NCI-H187 treated with DMSO at 0.1 percent for 48 hours (cell line): ENCODE measurements around the gene EVI2A.
"Not testable (repeated sequence)": the region's sequence is repeated elsewhere in the genome, so short reads cannot be mapped to it uniquely, and the experiment has no call there.

ENCODE experiments used
- DNase-seq: peaks from one replicate; lab custom pipeline; 2025; lab: John Stamatoyannopoulos, UW

Gene EVI2A

GRCh38 chr17:31312223-31312622 is 9.2 kb downstream of the EVI2A start:
- DNase-seq: not testable (repeated sequence)

GRCh38 chr17:31311526-31311925 is 9.9 kb downstream of the EVI2A start:
- DNase-seq: no peak

GRCh38 chr17:31310886-31311285 is 10.5 kb downstream of the EVI2A start:
- no peak for DNase-seq

- no peak for DNase-seq
Measured at GRCh38 chr17:31310260-31310659, 11.2 kb downstream of the EVI2A start.

GRCh38 chr17:31309556-31309955 is 11.9 kb downstream of the EVI2A start:
- no peak for DNase-seq

- no peak for DNase-seq
Measured at GRCh38 chr17:31308372-31309334, 12.8 kb downstream of the EVI2A start.

GRCh38 chr17:31307640-31308039 is 13.8 kb downstream of the EVI2A start:
- DNase-seq: no peak

GRCh38 chr17:31299624-31300023 is 21.8 kb downstream of the EVI2A start:
- no peak for DNase-seq

- no peak for DNase-seq
Measured at GRCh38 chr17:31297090-31297489, 24.3 kb downstream of the EVI2A start, which contains the start of gene OMG. Gene OMG, minus strand, starts transcription at chr17:31297239. Its CDS starts 908 bp downstream, at chr17:31296331.

GRCh38 chr17:31296142-31296541 is 25.3 kb downstream of the EVI2A start:
- DNase-seq: no peak

- no peak for DNase-seq
Measured at GRCh38 chr17:31295489-31295871, 25.9 kb downstream of the EVI2A start.

- no peak for DNase-seq
Measured at GRCh38 chr17:31294820-31295488, 26.5 kb downstream of the EVI2A start.

GRCh38 chr17:31294231-31294630 is 27.2 kb downstream of the EVI2A start:
- no peak for DNase-seq

- no peak for DNase-seq
Measured at GRCh38 chr17:31293581-31293980, 27.8 kb downstream of the EVI2A start.

GRCh38 chr17:31291820-31292219 is 29.6 kb downstream of the EVI2A start:
- DNase-seq: no peak

GRCh38 chr17:31289790-31290189 is 31.6 kb downstream of the EVI2A start:
- DNase-seq: no peak

- not testable (repeated sequence) for DNase-seq
Measured at GRCh38 chr17:31287932-31288331, 33.5 kb downstream of the EVI2A start.

GRCh38 chr17:31286587-31286986 is 34.8 kb downstream of the EVI2A start:
- no peak for DNase-seq

- no peak for DNase-seq
Measured at GRCh38 chr17:31283841-31284240, 37.6 kb downstream of the EVI2A start.

GRCh38 chr17:31281061-31281460 is 40.4 kb downstream of the EVI2A start:
- no peak for DNase-seq

GRCh38 chr17:31279401-31279800 is 42.0 kb downstream of the EVI2A start:
- DNase-seq: no peak

GRCh38 chr17:31275116-31275515 is 46.3 kb downstream of the EVI2A start:
- DNase-seq: no peak

- DNase-seq: no peak
Measured at GRCh38 chr17:31274252-31274651, 47.2 kb downstream of the EVI2A start.
